ENCODE measurements around the gene NPLOC4.
A peak's percentile ranks its signal among the peaks of the same experiment; 100 is the strongest.

The NPLOC4 gene

GRCh38 chr17:81556175-81556691 is 80.7 kb downstream of the NPLOC4 start:
- no peak for TF ChIP-seq POLR2A (IDR thresholded peaks at IDR 0.05; ENCODE audit: low read depth, low read length)
- TF ChIP-seq POLR2AphosphoS5 (IDR thresholded peaks at IDR 0.05; ENCODE audit: low read depth, low read length): no peak
- no peak for TF ChIP-seq TAF1 (IDR thresholded peaks at IDR 0.05; ENCODE audit: borderline replicate concordance, low read depth, low read length)
- DNase-seq (ENCODE audit: insufficient read length): no peak
- no peak for FAIRE-seq

DNA sequence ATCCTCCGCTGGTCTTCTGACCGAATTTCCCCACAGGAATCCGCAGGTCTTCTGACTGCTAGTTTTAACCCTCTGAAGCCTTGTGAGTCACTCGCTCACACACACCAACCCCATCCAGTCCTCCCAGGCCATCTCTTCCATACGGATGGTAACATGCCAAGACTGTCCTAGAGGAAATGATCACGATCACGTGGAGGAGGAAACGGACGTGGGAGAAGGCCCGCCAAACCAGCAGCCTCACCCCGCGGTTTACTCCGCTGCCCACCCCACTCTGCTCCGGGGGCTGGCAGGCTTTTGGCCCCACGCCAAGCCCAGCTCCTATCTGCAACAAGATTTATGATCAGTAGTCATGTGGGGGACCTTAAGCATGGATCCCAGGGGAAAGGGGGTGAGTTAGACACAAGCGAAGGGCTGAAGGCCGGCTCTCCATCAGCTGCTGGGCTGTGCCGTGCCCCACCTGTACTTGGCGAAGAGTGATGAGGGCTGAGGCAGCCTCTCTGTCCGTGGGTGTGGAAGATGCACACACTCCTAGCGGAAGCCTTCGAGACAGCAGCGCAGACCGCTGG is 83.2 kb downstream of the NPLOC4 start:
- DNase-seq (ENCODE audit: insufficient read length) (no peak), FAIRE-seq (no peak)

DNA sequence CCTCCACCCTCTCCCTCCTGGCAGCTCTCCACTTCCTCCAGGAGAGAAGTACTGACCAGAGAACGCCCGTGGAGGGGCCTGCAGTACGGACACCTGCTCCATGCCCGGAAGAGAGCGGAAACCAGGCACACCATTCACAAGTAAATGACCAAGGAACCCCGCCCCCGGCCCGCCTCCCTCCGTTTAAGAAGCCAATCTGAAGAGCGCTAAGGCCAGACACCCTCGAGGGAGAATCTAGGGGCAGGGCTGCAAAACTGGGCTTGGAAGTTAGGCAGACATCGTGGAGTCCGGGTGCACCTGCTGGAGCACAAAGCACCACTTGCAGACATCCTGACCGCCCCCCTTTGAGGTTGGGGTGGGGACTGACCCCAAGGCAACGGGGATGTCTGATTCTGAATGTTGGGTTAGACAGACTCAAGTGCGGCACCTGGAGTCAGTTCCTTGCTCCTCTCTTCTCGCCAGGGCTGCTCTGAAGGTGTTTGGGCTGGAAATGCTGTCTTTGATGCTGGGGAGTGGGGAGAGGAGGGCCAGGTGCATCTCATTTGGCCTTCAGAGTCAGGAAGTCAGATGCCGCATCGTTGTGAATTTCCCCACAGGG is 83.8 kb downstream of the NPLOC4 start:
- peak; percentile 87 for DNase-seq (ENCODE audit: insufficient read length)
- peak; percentile 69 for FAIRE-seq

More for the DNA sequence above, 83.2 kb downstream of the NPLOC4 start:
- no peak for TF ChIP-seq TAF1 (IDR thresholded peaks at IDR 0.05; ENCODE audit: borderline replicate concordance, low read depth, low read length)
- TF ChIP-seq POLR2A (IDR thresholded peaks at IDR 0.05; ENCODE audit: low read depth, low read length): no peak
- TF ChIP-seq POLR2AphosphoS5 (IDR thresholded peaks at IDR 0.05; ENCODE audit: low read depth, low read length): no peak

GRCh38 chr17:81552244-81553017 is 84.5 kb downstream of the NPLOC4 start, which contains the start of gene FAAP100:
TSS of gene FAAP100 (minus strand) at chr17:81552353. CDS start at chr17:81552330, 23 bp downstream.
- FAIRE-seq: peak; percentile 90
- DNase-seq (ENCODE audit: insufficient read length): peak; percentile 97
- peak; percentile 89 for TF ChIP-seq POLR2A (IDR thresholded peaks at IDR 0.05; ENCODE audit: low read depth, low read length)
- peak; percentile 86 for TF ChIP-seq TAF1 (IDR thresholded peaks at IDR 0.05; ENCODE audit: borderline replicate concordance, low read depth, low read length)
- TF ChIP-seq POLR2AphosphoS5 (IDR thresholded peaks at IDR 0.05; ENCODE audit: low read depth, low read length): peak; percentile 74; the same call in 1 of the 2 replicates

More for the DNA sequence above, 83.8 kb downstream of the NPLOC4 start:
- TF ChIP-seq TAF1 (IDR thresholded peaks at IDR 0.05; ENCODE audit: borderline replicate concordance, low read depth, low read length) (no peak; the same call in 1 of the 2 replicates), POLR2AphosphoS5 (IDR thresholded peaks at IDR 0.05; ENCODE audit: low read depth, low read length) (peak; percentile 58; the same call in 1 of the 2 replicates), POLR2A (IDR thresholded peaks at IDR 0.05; ENCODE audit: low read depth, low read length) (peak; percentile 75; the same call in 1 of the 2 replicates)

GRCh38 chr17:81551458-81552243 is 85.3 kb downstream of the NPLOC4 start:
- no peak for TF ChIP-seq POLR2A (IDR thresholded peaks at IDR 0.05; ENCODE audit: low read depth, low read length)
- TF ChIP-seq POLR2AphosphoS5 (IDR thresholded peaks at IDR 0.05; ENCODE audit: low read depth, low read length): no peak
- TF ChIP-seq TAF1 (IDR thresholded peaks at IDR 0.05; ENCODE audit: borderline replicate concordance, low read depth, low read length): no peak
- DNase-seq (ENCODE audit: insufficient read length) (no peak), FAIRE-seq (no peak)

DNA sequence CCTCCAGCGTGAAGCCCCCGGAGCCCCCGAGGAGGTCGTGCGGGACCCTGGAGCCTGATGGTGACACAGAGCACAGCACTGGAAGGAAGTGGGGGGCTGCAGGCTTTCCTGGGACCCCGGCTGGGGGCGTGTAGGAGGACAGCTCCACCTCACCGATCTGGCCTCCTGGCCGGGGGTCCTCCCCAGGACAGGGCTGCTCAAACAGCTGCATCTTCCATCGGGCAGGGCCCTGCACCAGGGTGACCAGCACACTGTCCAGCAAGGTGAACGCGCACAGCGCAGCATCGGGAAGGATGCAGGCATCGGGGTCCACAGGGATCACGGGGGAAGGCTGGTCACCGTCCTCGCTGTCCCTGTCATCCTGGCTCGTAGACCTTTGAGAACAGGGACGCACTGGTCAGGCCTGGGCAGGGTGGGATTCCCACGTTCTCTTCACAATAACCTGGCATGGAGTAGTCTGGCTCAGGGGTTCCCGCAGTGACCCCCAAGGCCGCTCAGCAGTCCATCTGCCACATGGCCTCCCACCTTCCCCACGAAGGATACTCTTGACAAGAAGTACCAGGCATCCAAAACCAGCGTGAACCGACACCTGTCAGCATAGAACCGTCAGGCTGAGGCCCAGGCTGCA is 86.0 kb downstream of the NPLOC4 start:
- TF ChIP-seq POLR2AphosphoS5 (IDR thresholded peaks at IDR 0.05; ENCODE audit: low read depth, low read length): no peak
- TF ChIP-seq POLR2A (IDR thresholded peaks at IDR 0.05; ENCODE audit: low read depth, low read length): no peak
- TF ChIP-seq TAF1 (IDR thresholded peaks at IDR 0.05; ENCODE audit: borderline replicate concordance, low read depth, low read length): no peak
- no peak for FAIRE-seq
- DNase-seq (ENCODE audit: insufficient read length): no peak

GRCh38 chr17:81550285-81550684 is 86.6 kb downstream of the NPLOC4 start:
- TF ChIP-seq TAF1 (IDR thresholded peaks at IDR 0.05; ENCODE audit: borderline replicate concordance, low read depth, low read length) (no peak), POLR2AphosphoS5 (IDR thresholded peaks at IDR 0.05; ENCODE audit: low read depth, low read length) (no peak), POLR2A (IDR thresholded peaks at IDR 0.05; ENCODE audit: low read depth, low read length) (no peak)
- no peak for DNase-seq (ENCODE audit: insufficient read length)
- no peak for FAIRE-seq

DNA sequence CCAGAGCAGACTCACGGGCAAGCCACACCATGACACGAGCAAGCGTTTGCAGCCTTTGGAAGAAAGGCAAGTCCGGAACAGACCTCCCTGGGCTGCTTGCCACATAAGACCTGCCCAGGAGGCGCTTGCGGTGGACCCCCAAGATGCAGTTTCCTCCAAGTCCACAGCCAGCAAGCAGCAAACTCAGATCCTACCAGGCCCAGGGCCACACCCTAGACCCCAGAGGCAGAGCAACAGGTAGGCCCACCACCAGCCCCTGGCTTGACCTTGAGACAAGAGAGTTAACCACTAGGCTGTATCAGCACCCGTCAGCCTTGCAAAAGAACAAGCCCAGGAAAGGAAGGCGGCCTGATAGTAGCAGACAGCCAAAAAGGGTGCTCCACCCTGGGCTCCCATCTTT is 87.1 kb downstream of the NPLOC4 start:
- FAIRE-seq (no peak), DNase-seq (ENCODE audit: insufficient read length) (no peak)
- TF ChIP-seq POLR2AphosphoS5 (IDR thresholded peaks at IDR 0.05; ENCODE audit: low read depth, low read length) (no peak), POLR2A (IDR thresholded peaks at IDR 0.05; ENCODE audit: low read depth, low read length) (no peak), TAF1 (IDR thresholded peaks at IDR 0.05; ENCODE audit: borderline replicate concordance, low read depth, low read length) (no peak)

DNA sequence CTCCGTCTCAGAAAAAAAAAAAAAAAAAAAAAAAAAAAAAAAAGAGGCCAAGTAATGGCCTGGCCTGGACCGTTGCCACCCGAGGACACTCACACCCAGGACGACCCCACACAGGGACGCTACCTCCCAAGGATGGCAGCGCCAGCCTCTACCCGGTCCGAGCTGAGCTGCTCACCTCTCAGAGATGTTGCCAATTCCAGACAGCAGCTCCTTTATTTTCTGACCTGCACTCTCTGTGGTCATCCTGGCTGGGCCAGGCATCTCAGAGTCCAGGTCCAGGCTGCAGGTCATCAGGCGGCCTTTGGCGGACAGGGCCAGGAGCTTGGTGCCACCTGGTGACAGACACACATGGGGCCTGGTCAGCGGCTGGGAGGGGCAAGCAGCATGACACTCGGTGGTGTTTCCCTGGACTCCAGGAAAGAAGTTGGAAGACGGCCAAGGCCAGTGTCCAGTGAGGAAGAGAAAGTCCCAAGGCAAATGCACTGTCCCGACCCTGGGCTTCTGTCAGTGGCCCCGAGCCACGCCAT is 87.8 kb downstream of the NPLOC4 start:
- DNase-seq (ENCODE audit: insufficient read length) (no peak), FAIRE-seq (no peak)
- TF ChIP-seq TAF1 (IDR thresholded peaks at IDR 0.05; ENCODE audit: borderline replicate concordance, low read depth, low read length) (no peak), POLR2A (IDR thresholded peaks at IDR 0.05; ENCODE audit: low read depth, low read length) (no peak), POLR2AphosphoS5 (IDR thresholded peaks at IDR 0.05; ENCODE audit: low read depth, low read length) (no peak)

DNA sequence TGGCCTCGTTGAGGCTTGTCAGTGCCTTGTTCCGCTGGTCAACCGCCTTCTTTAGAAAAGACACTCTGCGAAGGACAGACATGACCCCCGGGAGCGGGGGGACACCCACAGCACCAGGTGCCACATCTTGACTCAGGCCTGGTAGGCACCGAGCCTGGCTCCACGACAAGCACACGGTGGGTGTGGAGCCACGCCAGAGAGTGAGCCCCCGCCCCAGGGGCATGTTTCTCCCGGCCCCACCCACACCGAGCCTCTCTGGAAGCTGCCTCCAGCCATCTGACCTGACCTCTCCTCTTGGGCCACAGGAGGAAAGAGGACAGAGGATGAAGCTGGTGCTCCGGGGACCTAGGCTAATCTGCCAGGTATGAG is 89.3 kb downstream of the NPLOC4 start:
- DNase-seq (ENCODE audit: insufficient read length) (no peak), FAIRE-seq (no peak)
- TF ChIP-seq POLR2A (IDR thresholded peaks at IDR 0.05; ENCODE audit: low read depth, low read length) (no peak), POLR2AphosphoS5 (IDR thresholded peaks at IDR 0.05; ENCODE audit: low read depth, low read length) (no peak), TAF1 (IDR thresholded peaks at IDR 0.05; ENCODE audit: borderline replicate concordance, low read depth, low read length) (no peak)
